Activated CD8-positive, alpha-beta T cell treated with anti-CD3 and anti-CD28 coated beads for 36 hours (primary cell): Measurements from ENCODE around the gene PDLIM1. TPM values are rescaled to one million over a fixed set of nuclear protein-coding genes. Genes with fewer than 3 reads are reported as not detected.

Experiments
- ATAC-seq: fragments of 200-7000 bp; cut with Tn5 transposase; one replicate; pipeline ENCODE4 v1.10.0; 2021; ENCODE audit warnings: mild to moderate bottlenecking, moderate library complexity
- CTCF ChIA-PET: fragments of 350-600 bp; sonication (Branson Sonifier 250); formaldehyde crosslinking; loops from one replicate; lab custom pipeline; 2021; ENCODE audit warnings: antibody characterized with exemption; lab: Charles Lee
- POLR2A ChIA-PET: fragments of 350-600 bp; sonication (Branson Sonifier 250); formaldehyde crosslinking; loops from one replicate; lab custom pipeline; 2021; ENCODE audit warnings: antibody characterized with exemption; lab: Charles Lee
- DNase-seq: peaks from one replicate; pipeline ENCODE4 v3.0.0-alpha.2; 2020
- H3K27ac Mint-ChIP-seq: one replicate; pipeline ENCODE4 v1.8.0; 2021; ENCODE audit warnings: mild to moderate bottlenecking, mixed read lengths
- H3K27me3 Mint-ChIP-seq: one replicate; pipeline ENCODE4 v1.8.0; 2021; ENCODE audit warnings: mixed read lengths
- H3K36me3 Mint-ChIP-seq: one replicate; pipeline ENCODE4 v1.8.0; 2021; ENCODE audit warnings: low read depth, mixed read lengths
- H3K4me1 Mint-ChIP-seq: one replicate; pipeline ENCODE4 v1.8.0; 2021; ENCODE audit warnings: low read depth, mixed read lengths
- H3K4me3 Mint-ChIP-seq: one replicate; pipeline ENCODE4 v1.8.0; 2021; ENCODE audit warnings: mild to moderate bottlenecking, moderate library complexity, mixed read lengths
- H3K9me3 Mint-ChIP-seq: one replicate; pipeline ENCODE4 v1.8.0; 2021; ENCODE audit warnings: mixed read lengths
- intact Hi-C: fragments of 100-400 bp; cut with micrococcal nuclease; formaldehyde crosslinking; loops from one replicate; pipeline ENCODE4 v1.10.0; 2022
- total RNA-seq, 2 experiments: library from RNA; stranded (reverse); gene quantifications; one replicate each; pipeline ENCODE4 v1.2.3, GENCODE V29; 2021
- TF ChIP-seq, protein P1 (sequence below): fragments of 200-600 bp; IDR thresholded peaks from one replicate; pipeline ENCODE4 v1.8.0; 2022; ENCODE audit warnings: antibody characterized with exemption, mild to moderate bottlenecking

The PDLIM1 gene, protein sequence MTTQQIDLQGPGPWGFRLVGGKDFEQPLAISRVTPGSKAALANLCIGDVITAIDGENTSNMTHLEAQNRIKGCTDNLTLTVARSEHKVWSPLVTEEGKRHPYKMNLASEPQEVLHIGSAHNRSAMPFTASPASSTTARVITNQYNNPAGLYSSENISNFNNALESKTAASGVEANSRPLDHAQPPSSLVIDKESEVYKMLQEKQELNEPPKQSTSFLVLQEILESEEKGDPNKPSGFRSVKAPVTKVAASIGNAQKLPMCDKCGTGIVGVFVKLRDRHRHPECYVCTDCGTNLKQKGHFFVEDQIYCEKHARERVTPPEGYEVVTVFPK
- 1 to 10 TPM in 1 of 2 experiments, under 1 TPM in 1; 0.74 to 1.1 TPM for total RNA-seq

DNA sequence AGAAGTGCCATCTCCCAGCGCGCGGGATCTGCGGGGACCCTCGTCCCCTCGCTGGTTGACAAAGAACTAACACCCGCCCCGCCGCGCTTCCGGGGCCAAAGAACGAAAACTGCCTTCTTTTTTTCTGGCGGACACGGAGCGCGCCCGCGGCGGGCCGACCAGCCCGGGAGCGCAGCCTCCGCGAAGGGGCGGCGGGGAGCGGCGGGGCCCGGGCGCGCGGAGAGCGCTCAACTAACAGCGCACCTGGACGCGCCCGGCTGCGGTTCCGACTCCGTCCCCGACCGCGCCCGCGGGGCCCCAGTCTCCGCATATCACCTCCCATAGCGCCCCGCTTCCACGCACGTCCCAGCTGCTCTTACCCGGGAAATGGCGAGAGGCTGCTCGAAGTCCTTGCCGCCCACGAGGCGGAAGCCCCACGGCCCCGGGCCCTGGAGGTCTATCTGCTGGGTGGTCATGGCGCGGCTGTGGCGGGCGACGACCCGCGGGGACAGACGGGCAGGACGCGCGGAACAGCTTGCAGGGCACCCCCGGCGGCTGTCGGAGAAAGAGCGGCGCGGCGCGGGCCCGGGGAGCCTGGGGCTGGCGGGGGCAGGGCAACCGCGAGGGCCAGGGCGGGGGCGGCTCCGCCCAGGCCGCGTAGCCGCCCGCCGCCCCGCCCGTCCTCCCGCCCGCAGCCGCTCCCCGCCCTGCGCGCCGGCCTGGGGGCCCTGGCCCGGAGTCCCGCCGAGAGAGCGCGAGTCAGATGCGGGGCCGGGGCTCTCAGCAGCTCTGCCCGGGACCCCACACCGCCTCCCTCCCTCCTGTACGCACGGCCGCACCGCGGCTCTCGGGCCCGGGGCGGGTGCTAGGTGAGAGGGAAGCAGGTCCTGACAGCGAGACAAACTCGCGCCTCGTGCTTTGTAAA lies at the start of gene PDLIM1:
TSS of gene PDLIM1 (minus strand) at position 543 of the 904 bp plus-strand sequence. CDS start at position 455, 88 bp downstream.
- CTCF ChIA-PET: no interaction called here
- DNase-seq: peak; percentile 40
- peak; percentile 73 for ATAC-seq
- H3K4me3 Mint-ChIP-seq: peak within 1 kb of the TSS; percentile 61
- no peaks in the 10 kb centered on the region for H3K36me3 Mint-ChIP-seq
- no peak within 1 kb of the TSS for H3K27ac Mint-ChIP-seq
- POLR2A ChIA-PET: no interaction called here
- H3K27me3 Mint-ChIP-seq: peaks cover 52% of the 10 kb centered on the region
- intact Hi-C loops: no loop called here
- H3K4me1 Mint-ChIP-seq: peaks cover 12% of the 10 kb centered on the region
- TF ChIP-seq, protein P1, sequence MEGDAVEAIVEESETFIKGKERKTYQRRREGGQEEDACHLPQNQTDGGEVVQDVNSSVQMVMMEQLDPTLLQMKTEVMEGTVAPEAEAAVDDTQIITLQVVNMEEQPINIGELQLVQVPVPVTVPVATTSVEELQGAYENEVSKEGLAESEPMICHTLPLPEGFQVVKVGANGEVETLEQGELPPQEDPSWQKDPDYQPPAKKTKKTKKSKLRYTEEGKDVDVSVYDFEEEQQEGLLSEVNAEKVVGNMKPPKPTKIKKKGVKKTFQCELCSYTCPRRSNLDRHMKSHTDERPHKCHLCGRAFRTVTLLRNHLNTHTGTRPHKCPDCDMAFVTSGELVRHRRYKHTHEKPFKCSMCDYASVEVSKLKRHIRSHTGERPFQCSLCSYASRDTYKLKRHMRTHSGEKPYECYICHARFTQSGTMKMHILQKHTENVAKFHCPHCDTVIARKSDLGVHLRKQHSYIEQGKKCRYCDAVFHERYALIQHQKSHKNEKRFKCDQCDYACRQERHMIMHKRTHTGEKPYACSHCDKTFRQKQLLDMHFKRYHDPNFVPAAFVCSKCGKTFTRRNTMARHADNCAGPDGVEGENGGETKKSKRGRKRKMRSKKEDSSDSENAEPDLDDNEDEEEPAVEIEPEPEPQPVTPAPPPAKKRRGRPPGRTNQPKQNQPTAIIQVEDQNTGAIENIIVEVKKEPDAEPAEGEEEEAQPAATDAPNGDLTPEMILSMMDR: no peak
- no peaks in the 10 kb centered on the region for H3K9me3 Mint-ChIP-seq

DNA sequence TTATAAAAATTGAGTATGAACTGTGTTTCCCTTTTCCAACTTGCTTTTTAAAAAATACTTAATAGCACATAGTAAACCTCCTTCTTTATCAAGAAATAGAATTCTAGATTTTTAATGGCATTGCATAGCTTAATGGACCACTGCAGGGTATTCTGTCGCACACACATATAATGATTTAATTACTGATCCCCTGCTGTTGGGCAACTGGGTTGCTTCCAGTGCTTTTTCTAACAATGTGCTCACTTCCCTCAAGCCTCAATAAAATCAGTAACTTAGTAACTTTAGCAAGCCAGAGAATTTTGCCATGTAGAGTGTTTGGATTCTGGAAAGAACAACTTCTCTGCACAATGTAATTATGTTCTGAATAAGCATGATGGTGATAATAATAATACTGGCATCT lies 49.1 kb upstream of the PDLIM1 start:
- CTCF ChIA-PET: interaction anchor here (1.7 kb wide), 1 partner anchor 97 kb away, joined by 5 read pairs; no protein-coding TSS in a partner anchor
- POLR2A ChIA-PET: no interaction called here
- TF ChIP-seq, protein P1: no peak
- no peak overlapping the region for H3K4me3 Mint-ChIP-seq
- no peaks in the 10 kb centered on the region for H3K4me1 Mint-ChIP-seq
- no peak overlapping the region for H3K27ac Mint-ChIP-seq
- DNase-seq (no peak), ATAC-seq (no peak)
- H3K36me3 Mint-ChIP-seq: no peaks in the 10 kb centered on the region
- H3K9me3 Mint-ChIP-seq: no peaks in the 10 kb centered on the region
- no peaks in the 10 kb centered on the region for H3K27me3 Mint-ChIP-seq
- intact Hi-C loops: no loop called here

DNA sequence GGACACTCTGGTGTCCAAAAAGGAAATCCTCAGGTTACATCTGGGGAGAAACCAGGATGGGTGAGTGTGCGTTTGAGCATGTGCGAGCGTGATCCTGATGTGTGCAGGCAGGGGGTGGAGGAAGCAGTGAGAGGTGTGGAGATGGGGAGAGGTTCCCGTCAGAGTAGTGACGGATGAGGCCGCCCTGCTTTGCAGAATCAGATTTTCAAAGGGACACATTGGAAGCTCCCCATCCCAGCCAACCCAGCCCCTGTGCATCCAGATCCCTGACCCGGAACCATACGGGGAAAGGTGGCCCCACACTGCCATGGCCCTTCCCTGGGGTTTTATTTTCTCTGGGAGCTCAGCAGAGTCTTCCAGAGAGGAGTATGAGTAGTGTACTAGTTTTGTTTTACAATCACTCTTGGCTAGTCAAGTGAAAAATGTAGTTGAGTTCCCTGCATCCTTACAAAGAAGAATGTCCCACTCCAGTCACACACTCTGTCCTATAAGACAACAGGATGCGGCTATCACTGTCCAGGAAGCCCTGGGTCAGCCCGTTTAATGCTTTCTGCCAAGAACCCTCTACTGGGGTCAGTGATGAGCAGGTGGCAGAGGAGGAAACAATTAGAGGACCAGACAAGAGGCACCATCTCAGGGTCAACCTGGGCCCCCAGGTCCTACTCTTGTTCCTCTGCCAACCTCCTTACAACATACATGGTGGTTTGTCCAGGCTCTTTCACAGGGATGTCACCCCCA lies 46.8 kb upstream of the PDLIM1 start:
- POLR2A ChIA-PET: no interaction called here

DNA sequence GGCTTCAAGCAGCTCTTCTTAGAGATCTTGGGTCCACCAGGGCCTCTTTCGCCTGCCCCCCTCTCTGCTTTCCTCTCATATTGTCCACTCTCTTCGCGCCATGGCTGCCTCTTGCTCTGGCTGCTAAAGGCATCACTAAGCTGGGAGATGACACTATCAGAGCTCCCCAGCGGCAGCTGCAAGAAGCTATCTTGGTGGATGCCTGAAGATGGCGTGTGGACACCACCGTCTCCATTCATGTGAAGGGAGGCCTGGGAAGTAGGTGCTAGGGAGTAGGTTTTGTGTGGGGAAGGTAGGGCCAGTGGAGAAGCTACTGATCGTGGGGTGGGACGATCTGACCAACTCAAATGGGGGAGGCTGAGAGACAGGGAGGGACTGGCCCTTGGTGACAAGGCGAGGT lies 45.9 kb upstream of the PDLIM1 start:
- TF ChIP-seq, protein P1: no peak
- ChIA-PET CTCF (interaction anchor here (0.9 kb wide), 1 partner anchor 91 kb away, joined by 3 read pairs; no protein-coding TSS in a partner anchor), POLR2A (no interaction called here)
- Mint-ChIP-seq H3K27ac (no peak overlapping the region), H3K4me1 (no peaks in the 10 kb centered on the region), H3K36me3 (no peaks in the 10 kb centered on the region), H3K4me3 (no peak overlapping the region), H3K27me3 (no peaks in the 10 kb centered on the region), H3K9me3 (no peaks in the 10 kb centered on the region)
- intact Hi-C loops: no loop called here
- DNase-seq: no peak
- no peak for ATAC-seq

More for the DNA sequence above, 46.8 kb upstream of the PDLIM1 start:
- intact Hi-C loops: no loop called here
- Mint-ChIP-seq H3K4me1 (no peaks in the 10 kb centered on the region), H3K27me3 (no peaks in the 10 kb centered on the region), H3K27ac (no peak overlapping the region), H3K36me3 (no peaks in the 10 kb centered on the region), H3K9me3 (no peaks in the 10 kb centered on the region), H3K4me3 (no peak overlapping the region)
- no peak for ATAC-seq
- CTCF ChIA-PET: interaction anchor here (0.9 kb wide), 1 partner anchor 92 kb away, joined by 3 read pairs; no protein-coding TSS in a partner anchor
- TF ChIP-seq, protein P1: no peak
- DNase-seq: no peak
